ENCODE data around the gene CLEC18C.
"Not testable (repeated sequence)": the region's sequence is repeated elsewhere in the genome, so short reads cannot be mapped to it uniquely, and the experiment has no call there.

Gene CLEC18C

GRCh38 chr16:70159355-70160348 lies 13.9 kb upstream of the CLEC18C start:
- no peak for DNase-seq

- DNase-seq: no peak
Observed at GRCh38 chr16:70160388-70160787, 13.2 kb upstream of the CLEC18C start.

GRCh38 chr16:70160821-70161220 lies 12.8 kb upstream of the CLEC18C start:
- no peak for DNase-seq

- no peak for DNase-seq
Observed at GRCh38 chr16:70161350-70161749, 12.2 kb upstream of the CLEC18C start.

- no peak for DNase-seq
Observed at GRCh38 chr16:70162041-70162451, 11.5 kb upstream of the CLEC18C start.

GRCh38 chr16:70163596-70163995 lies 10.0 kb upstream of the CLEC18C start:
- DNase-seq: no peak

GRCh38 chr16:70166688-70167087 lies 6.9 kb upstream of the CLEC18C start:
- not testable (repeated sequence) for DNase-seq

GRCh38 chr16:70173916-70174315 lies 329 bp downstream of the CLEC18C start:
- DNase-seq: not testable (repeated sequence)

GRCh38 chr16:70174387-70174932 lies 873 bp downstream of the CLEC18C start:
- DNase-seq: not testable (repeated sequence)

- DNase-seq: not testable (repeated sequence)
Observed at GRCh38 chr16:70187858-70188607, 14.4 kb downstream of the CLEC18C start.

- not testable (repeated sequence) for DNase-seq
Observed at GRCh38 chr16:70188608-70188915, 15.0 kb downstream of the CLEC18C start.

GRCh38 chr16:70190574-70190973 lies 17.0 kb downstream of the CLEC18C start:
- DNase-seq: not testable (repeated sequence)

- not testable (repeated sequence) for DNase-seq
Observed at GRCh38 chr16:70196683-70197300, 23.2 kb downstream of the CLEC18C start.

- not testable (repeated sequence) for DNase-seq
Observed at GRCh38 chr16:70197611-70198010, 24.0 kb downstream of the CLEC18C start.

- DNase-seq: not testable (repeated sequence)
Observed at GRCh38 chr16:70198230-70198629, 24.6 kb downstream of the CLEC18C start.

GRCh38 chr16:70198666-70199065 lies 25.1 kb downstream of the CLEC18C start:
- DNase-seq: not testable (repeated sequence)

GRCh38 chr16:70199170-70199569 lies 25.6 kb downstream of the CLEC18C start:
- not testable (repeated sequence) for DNase-seq

- DNase-seq: not testable (repeated sequence)
Observed at GRCh38 chr16:70200063-70200462, 26.5 kb downstream of the CLEC18C start.

GRCh38 chr16:70203508-70203907 lies 29.9 kb downstream of the CLEC18C start:
- not testable (repeated sequence) for DNase-seq

GRCh38 chr16:70204010-70204409 lies 30.4 kb downstream of the CLEC18C start:
- DNase-seq: not testable (repeated sequence)

- DNase-seq: not testable (repeated sequence)
Observed at GRCh38 chr16:70204668-70205405, 31.2 kb downstream of the CLEC18C start.

GRCh38 chr16:70206382-70206781 lies 32.8 kb downstream of the CLEC18C start:
- not testable (repeated sequence) for DNase-seq

Measured in NCI-H1417 (cell line).